ENCODE results near the gene RIMBP2. TPM values are rescaled to one million over a fixed set of nuclear protein-coding genes. Genes with fewer than 3 reads are reported as not detected.

Gene RIMBP2
- polyA plus RNA-seq, 1 of the 3 experiments (the other 2 are of a cell fraction): 0.90 TPM

- ChIA-PET CTCF (interaction anchor here (0.8 to 1.6 kb wide), 2 partner anchors 50 to 305 kb away, joined by 3 read pairs; no protein-coding TSS in a partner anchor), POLR2A (no interaction called here)
- H2AFZ ChIP-seq (ENCODE audit: low read depth): no peak overlapping the region
- no peaks in the 10 kb centered on the region for H3K9me2 ChIP-seq
- H3K36me3 ChIP-seq (replicated peaks in 1 of 2; ENCODE audit: control insufficient read depth in 1 of 2, insufficient read depth in 2 of 2, low read length in 1 of 2): peaks cover 0 to 4% of the 10 kb centered on the region in 2 experiments
- no peaks in the 10 kb centered on the region for H3K79me2 ChIP-seq (ENCODE audit: insufficient read depth)
- H3K4me1 ChIP-seq (ENCODE audit: control insufficient read depth in 1 of 2, insufficient read depth in 2 of 2, low read depth in 1 of 2, low read length in 1 of 2): no peaks in the 10 kb centered on the region
- H3K27me3 ChIP-seq (ENCODE audit: insufficient read depth): no peaks in the 10 kb centered on the region
- H3K27ac ChIP-seq (ENCODE audit: low read depth in 2 of 2, low read length in 1 of 2): no peak overlapping the region; a peak in 1 of 4 replicates
- WGBS (ENCODE audit: low lambda C conversion rate): 58% methylated on average over 32 of the region's 32 CpGs
- H3K4me2 ChIP-seq: no peak overlapping the region
- no peak overlapping the region for H3K9ac ChIP-seq
- TF ChIP-seq FOXJ3 (CRISPR knock-in tag; IDR thresholded peaks at IDR 0.05) (no peak), USF1 (IDR thresholded peaks at IDR 0.05; ENCODE audit: borderline replicate concordance, low read depth) (no peak), CTCF (IDR thresholded peaks at IDR 0.05) (no peak), FOSL2 (IDR thresholded peaks at IDR 0.05; ENCODE audit: borderline replicate concordance, low read depth) (no peak), TAF1 (IDR thresholded peaks at IDR 0.05; ENCODE audit: borderline replicate concordance, low read depth, low read length) (no peak), MEF2A (IDR thresholded peaks at IDR 0.05; ENCODE audit: borderline replicate concordance, low read depth) (no peak), FOXM1 (IDR thresholded peaks at IDR 0.05; ENCODE audit: low read depth) (no peak), JUND (IDR thresholded peaks at IDR 0.05) (no peak), EP300 (IDR thresholded peaks at IDR 0.05; ENCODE audit: borderline replicate concordance in 1 of 2, low read depth in 1 of 2, low read length in 1 of 2) (no peak), RAD21 (IDR thresholded peaks at IDR 0.05; ENCODE audit: low read length) (no peak), YY1 (IDR thresholded peaks at IDR 0.05; ENCODE audit: low read depth) (no peak), GABPA (IDR thresholded peaks at IDR 0.05; ENCODE audit: low read depth) (no peak), TCF12 (IDR thresholded peaks at IDR 0.05) (no peak), IRF3 (IDR thresholded peaks at IDR 0.05; ENCODE audit: low read depth, low read length) (no peak), GATA2 (CRISPR knock-in tag; IDR thresholded peaks at IDR 0.05) (no peak), ZBTB33 (IDR thresholded peaks at IDR 0.05; ENCODE audit: borderline replicate concordance, low read depth) (no peak), MXI1 (IDR thresholded peaks at IDR 0.05; ENCODE audit: low read depth, low read length) (no peak), USF2 (IDR thresholded peaks at IDR 0.05; ENCODE audit: borderline replicate concordance, low read depth, low read length) (no peak)
- no peak overlapping the region for H3K4me3 ChIP-seq (ENCODE audit: low read depth in 2 of 2, low read length in 1 of 2)
- no peaks in the 10 kb centered on the region for H4K20me1 ChIP-seq (ENCODE audit: insufficient read depth)
- no peak for DNase-seq
- H3F3A ChIP-seq (replicated peaks; ENCODE audit: insufficient read depth): no peaks in the 10 kb centered on the region
- no peaks in the 10 kb centered on the region for H3K9me3 ChIP-seq
Observed at GRCh38 chr12:130446846-130447654, 269.0 kb downstream of the RIMBP2 start.

Data from SK-N-SH (cell line).